Bone marrow (tissue), 2 donors: ENCODE data around the gene CYREN.

Experiments used
- DNase-seq, 2 donors: peaks; one replicate each; lab custom pipeline; 2025; lab: John Stamatoyannopoulos, UW

Gene CYREN

GRCh38 chr7:135197343-135197742, 26.8 kb upstream of the CYREN start:
- DNase-seq: no peak

- DNase-seq: no peak
These were observed 25.6 kb upstream of the CYREN start for GRCh38 chr7:135195968-135196629.

- no peak for DNase-seq
These were observed 24.6 kb upstream of the CYREN start for GRCh38 chr7:135195156-135195555.

- DNase-seq: no peak
These were observed 24.1 kb upstream of the CYREN start for GRCh38 chr7:135194494-135195095.

- no peak for DNase-seq
These were observed 23.1 kb upstream of the CYREN start for GRCh38 chr7:135193615-135194081.

- DNase-seq: no peak
These were observed 22.5 kb upstream of the CYREN start for GRCh38 chr7:135192914-135193536.

- no peak for DNase-seq
These were observed 20.2 kb upstream of the CYREN start for GRCh38 chr7:135190703-135191102.

GRCh38 chr7:135189961-135190360, 19.5 kb upstream of the CYREN start:
- no peak for DNase-seq

- DNase-seq: no peak
These were observed 18.7 kb upstream of the CYREN start for GRCh38 chr7:135189221-135189662.

GRCh38 chr7:135188298-135188984, 17.9 kb upstream of the CYREN start:
- DNase-seq: no peak

GRCh38 chr7:135186841-135187253, 16.3 kb upstream of the CYREN start:
- DNase-seq: no peak

- no peak for DNase-seq
These were observed 15.7 kb upstream of the CYREN start for GRCh38 chr7:135186261-135186540.

- DNase-seq: no peak
These were observed 15.2 kb upstream of the CYREN start for GRCh38 chr7:135185471-135186260.

GRCh38 chr7:135184254-135184841, 13.8 kb upstream of the CYREN start:
- no peak for DNase-seq

GRCh38 chr7:135183478-135183877, 13.0 kb upstream of the CYREN start:
- no peak for DNase-seq

GRCh38 chr7:135181929-135182678, 11.6 kb upstream of the CYREN start:
- DNase-seq: no peak

- DNase-seq: no peak
These were observed 10.9 kb upstream of the CYREN start for GRCh38 chr7:135181261-135181928.

GRCh38 chr7:135180122-135180521, 9.6 kb upstream of the CYREN start:
- no peak for DNase-seq

- DNase-seq: no peak
These were observed 8.9 kb upstream of the CYREN start for GRCh38 chr7:135179321-135179925.

GRCh38 chr7:135178364-135178763, 7.9 kb upstream of the CYREN start:
- no peak for DNase-seq
